KG1 (cell line): Measurements from ENCODE around the gene SATB2.

Experiments used
- DNase-seq: peaks from one replicate; lab custom pipeline; 2025; lab: John Stamatoyannopoulos, UW

SATB2 gene

GRCh38 chr2:199325881-199326280 lies 131.9 kb downstream of the SATB2 start:
- DNase-seq = no peak

- no peak for DNase-seq
Measured at GRCh38 chr2:199322151-199322550, 135.6 kb downstream of the SATB2 start.

- no peak for DNase-seq
Measured at GRCh38 chr2:199317646-199318045, 140.1 kb downstream of the SATB2 start.

- no peak for DNase-seq
Measured at GRCh38 chr2:199316851-199317250, 140.9 kb downstream of the SATB2 start.

- DNase-seq = no peak
Measured at GRCh38 chr2:199315299-199316179, 142.2 kb downstream of the SATB2 start.

- DNase-seq = no peak
Measured at GRCh38 chr2:199312931-199313330, 144.8 kb downstream of the SATB2 start.

- no peak for DNase-seq
Measured at GRCh38 chr2:199310771-199311585, 146.8 kb downstream of the SATB2 start.

GRCh38 chr2:199309973-199310372 lies 147.8 kb downstream of the SATB2 start:
- DNase-seq = no peak

- no peak for DNase-seq
Measured at GRCh38 chr2:199309411-199309810, 148.3 kb downstream of the SATB2 start.

GRCh38 chr2:199308567-199308966 lies 149.2 kb downstream of the SATB2 start:
- no peak for DNase-seq

- DNase-seq = no peak
Measured at GRCh38 chr2:199307461-199307860, 150.3 kb downstream of the SATB2 start.

GRCh38 chr2:199306116-199306515 lies 151.6 kb downstream of the SATB2 start:
- no peak for DNase-seq

- DNase-seq = no peak
Measured at GRCh38 chr2:199303728-199304177, 154.0 kb downstream of the SATB2 start.

- DNase-seq = no peak
Measured at GRCh38 chr2:199302851-199303250, 154.9 kb downstream of the SATB2 start.

GRCh38 chr2:199288424-199288823 lies 169.3 kb downstream of the SATB2 start:
- DNase-seq = no peak

GRCh38 chr2:199282309-199282708 lies 175.4 kb downstream of the SATB2 start:
- no peak for DNase-seq

- no peak for DNase-seq
Measured at GRCh38 chr2:199279146-199279545, 178.6 kb downstream of the SATB2 start.

GRCh38 chr2:199278099-199278498 lies 179.6 kb downstream of the SATB2 start:
- DNase-seq = no peak

GRCh38 chr2:199273042-199273511 lies 184.7 kb downstream of the SATB2 start:
- no peak for DNase-seq

- DNase-seq = no peak
Measured at GRCh38 chr2:199261936-199262335, 195.8 kb downstream of the SATB2 start.

- no peak for DNase-seq
Measured at GRCh38 chr2:199261239-199261638, 196.5 kb downstream of the SATB2 start.

GRCh38 chr2:199259671-199260070 lies 198.1 kb downstream of the SATB2 start:
- DNase-seq = no peak

- no peak for DNase-seq
Measured at GRCh38 chr2:199258291-199258690, 199.4 kb downstream of the SATB2 start.
